ENCODE measurements around the gene MGLL. TPM values are rescaled to one million over a fixed set of nuclear protein-coding genes. Genes with fewer than 3 reads are reported as not detected.

MGLL gene
- total RNA-seq, 5 donors from 2014 or later (not counting 1 experiment from before 2014, with no cell fraction given) = 0.78 to 3.7 (median 1.8) TPM

DNA sequence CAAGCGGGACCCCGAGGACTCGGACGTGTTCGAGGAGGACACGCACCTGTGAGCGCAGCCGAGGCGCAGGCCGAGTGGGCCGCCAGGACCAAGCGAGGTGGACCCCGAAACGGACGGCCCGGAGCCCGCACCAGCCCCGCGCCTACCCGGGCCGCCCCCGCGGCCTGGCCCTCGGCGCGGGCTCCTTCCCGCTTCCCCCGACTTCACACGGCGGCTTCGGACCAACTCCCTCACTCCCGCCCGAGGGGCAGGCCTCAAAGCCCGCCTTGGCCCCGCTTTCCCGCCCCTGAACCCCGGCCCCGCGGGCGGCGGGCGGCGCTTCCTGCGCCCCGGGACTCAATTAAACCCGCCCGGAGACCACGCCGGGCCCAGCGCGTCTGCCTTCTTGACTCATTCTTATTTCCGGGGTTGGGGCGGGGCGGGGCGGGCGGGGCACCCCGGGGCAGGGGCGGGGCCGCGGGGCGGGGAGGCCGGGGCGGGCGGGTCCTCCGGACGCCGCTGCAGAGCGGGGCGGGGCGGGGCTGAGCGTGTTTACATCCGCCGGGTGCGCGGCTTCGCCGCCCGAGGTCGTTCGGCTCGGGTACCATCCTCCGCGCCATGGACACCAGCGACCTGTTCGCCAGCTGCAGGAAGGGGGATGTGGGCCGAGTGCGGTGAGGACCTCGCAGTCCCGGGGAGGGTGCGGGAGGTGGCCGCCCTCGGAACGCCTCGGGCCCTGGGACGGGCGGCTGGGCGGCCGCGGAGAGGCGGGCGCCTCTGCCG lies 149.7 kb downstream of the MGLL start, which contains the start of gene ABTB1:
Gene ABTB1 (plus strand): TSS at position 524 of the 762 bp plus-strand sequence. CDS start 74 bp downstream, at position 598.
- ChIA-PET POLR2A (no interaction called here), CTCF (interaction anchor here in 1 of 2 donors (0.6 kb wide), 1 partner anchor 126 kb away, joined by 3 read pairs; no protein-coding TSS in a partner anchor)
- H3K27ac ChIP-seq (ENCODE audit: low read length) = peak within 1 kb of the TSS; percentile 80
- DNase-seq = peak; percentile 72 to 91 (median 85)
- H3K9me3 ChIP-seq = no peaks in the 10 kb centered on the region
- no peaks in the 10 kb centered on the region for H3K27me3 Mint-ChIP-seq
- H3K27me3 ChIP-seq (replicated peaks in 1 of 2; ENCODE audit: control insufficient read depth in 2 of 2, extremely low read depth in 1 of 2, insufficient read depth in 2 of 2, low read length in 1 of 2) = no peaks in the 10 kb centered on the region
- H3K36me3 Mint-ChIP-seq = peaks cover 9% of the 10 kb centered on the region
- peak within 1 kb of the TSS; percentile 92 to 95 for H3K27ac Mint-ChIP-seq
- peaks cover 5 to 40% of the 10 kb centered on the region in 2 experiments for H3K4me1 ChIP-seq (ENCODE audit: control insufficient read depth in 1 of 2, extremely low read depth in 1 of 2, insufficient read depth in 2 of 2, low read length in 2 of 2)
- peak within 1 kb of the TSS; percentile 87 to 92 (median 91) for H3K4me3 Mint-ChIP-seq
- H3K4me1 Mint-ChIP-seq = peaks cover 36 to 45% (median 38%) of the 10 kb centered on the region in 3 donors
- H3K4me3 ChIP-seq (ENCODE audit: control insufficient read depth in 1 of 2, extremely low read depth in 1 of 2, low read length in 1 of 2) = peak within 1 kb of the TSS; percentile 52 to 72
- H3K36me3 ChIP-seq (ENCODE audit: control insufficient read depth in 2 of 2, extremely low read depth in 1 of 2, insufficient read depth in 1 of 2, low read length in 1 of 2) = peaks cover 13 to 19% of the 10 kb centered on the region in 2 donors
- H3K9me3 Mint-ChIP-seq = no peaks in the 10 kb centered on the region
- WGBS (ENCODE audit: insufficient coverage) = under 1% methylated on average over 102 of the region's 102 CpGs
- ATAC-seq (replicated peaks in 1 of 4) = peak; percentile 86 to 87 (median 87)

DNA sequence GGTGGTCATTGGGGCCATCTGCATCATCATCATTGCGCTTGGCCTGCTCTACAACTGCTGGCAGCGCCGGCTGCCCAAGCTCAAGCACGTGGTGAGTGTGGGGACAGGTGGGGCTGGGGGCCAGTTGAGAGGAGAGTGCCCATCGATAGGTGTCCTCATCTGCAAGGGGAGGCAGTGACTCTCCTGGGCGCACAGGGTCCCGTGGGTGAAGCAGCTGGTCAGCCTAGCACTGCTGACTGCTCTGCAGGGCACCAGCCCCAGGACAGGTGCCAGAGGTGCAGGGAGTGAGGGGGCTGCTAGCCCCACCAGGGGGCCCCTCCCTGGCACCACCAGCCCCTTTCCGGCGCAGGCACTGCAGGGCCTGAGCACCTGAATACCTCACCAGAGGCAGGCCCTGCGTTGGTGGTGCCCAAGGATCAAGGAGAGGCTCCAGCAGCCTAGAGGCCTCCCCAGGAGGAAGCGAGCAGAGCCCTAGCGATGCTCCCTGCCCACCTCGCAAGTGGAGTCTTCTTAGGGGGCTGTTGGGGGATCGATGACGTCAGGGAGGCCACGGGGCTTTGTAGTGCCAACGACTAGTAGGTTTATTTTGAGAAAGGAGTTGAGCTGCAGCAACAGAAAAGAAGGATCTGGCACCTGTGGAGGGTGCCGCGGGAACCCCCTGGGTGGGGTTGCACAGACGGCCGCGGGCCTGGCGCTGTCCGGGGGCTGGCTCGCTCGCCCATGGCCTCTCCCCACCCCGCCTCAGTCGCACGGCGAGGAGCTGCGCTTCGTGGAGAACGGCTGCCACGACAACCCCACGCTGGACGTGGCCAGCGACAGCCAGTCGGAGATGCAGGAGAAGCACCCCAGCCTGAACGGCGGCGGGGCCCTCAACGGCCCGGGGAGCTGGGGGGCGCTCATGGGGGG lies 150.5 kb downstream of the MGLL start:
- Mint-ChIP-seq H3K4me3 (peak overlapping the region; percentile 85 to 92 (median 91)), H3K27me3 (no peaks in the 10 kb centered on the region), H3K9me3 (no peaks in the 10 kb centered on the region), H3K27ac (peak overlapping the region; percentile 92 to 95), H3K4me1 (peaks cover 34 to 45% (median 37%) of the 10 kb centered on the region in 3 donors), H3K36me3 (peaks cover 9% of the 10 kb centered on the region)
- ChIA-PET POLR2A (interaction anchor here in 1 of 2 donors (0.6 kb wide), 2 partner anchors 483 to 1728 kb away, joined by 3 to 6 read pairs; no protein-coding TSS in a partner anchor), CTCF (interaction anchor here in 1 of 2 donors (0.6 kb wide), 1 partner anchor 125 kb away, joined by 3 read pairs; no protein-coding TSS in a partner anchor)
- DNase-seq (peak in 32 of 35 experiments; percentile 19 to 66 (median 43)), ATAC-seq (replicated peaks in 1 of 4) (peak; percentile 10 to 13 (median 10))
- H3K4me3 ChIP-seq (ENCODE audit: control insufficient read depth in 1 of 2, extremely low read depth in 1 of 2, low read length in 1 of 2) = peak overlapping the region; percentile 26 to 69
- 17% methylated on average over 41 of the region's 44 CpGs for WGBS (ENCODE audit: insufficient coverage)
- H3K27ac ChIP-seq (ENCODE audit: low read length) = peak overlapping the region; percentile 80
- no peaks in the 10 kb centered on the region for H3K9me3 ChIP-seq
- H3K4me1 ChIP-seq (ENCODE audit: control insufficient read depth in 1 of 2, extremely low read depth in 1 of 2, insufficient read depth in 2 of 2, low read length in 2 of 2) = peaks cover 5 to 40% of the 10 kb centered on the region in 2 experiments
- H3K36me3 ChIP-seq (ENCODE audit: control insufficient read depth in 2 of 2, extremely low read depth in 1 of 2, insufficient read depth in 1 of 2, low read length in 1 of 2) = peaks cover 7 to 13% of the 10 kb centered on the region in 2 donors
- H3K27me3 ChIP-seq (replicated peaks in 1 of 2; ENCODE audit: control insufficient read depth in 2 of 2, extremely low read depth in 1 of 2, insufficient read depth in 2 of 2, low read length in 1 of 2) = no peaks in the 10 kb centered on the region

DNA sequence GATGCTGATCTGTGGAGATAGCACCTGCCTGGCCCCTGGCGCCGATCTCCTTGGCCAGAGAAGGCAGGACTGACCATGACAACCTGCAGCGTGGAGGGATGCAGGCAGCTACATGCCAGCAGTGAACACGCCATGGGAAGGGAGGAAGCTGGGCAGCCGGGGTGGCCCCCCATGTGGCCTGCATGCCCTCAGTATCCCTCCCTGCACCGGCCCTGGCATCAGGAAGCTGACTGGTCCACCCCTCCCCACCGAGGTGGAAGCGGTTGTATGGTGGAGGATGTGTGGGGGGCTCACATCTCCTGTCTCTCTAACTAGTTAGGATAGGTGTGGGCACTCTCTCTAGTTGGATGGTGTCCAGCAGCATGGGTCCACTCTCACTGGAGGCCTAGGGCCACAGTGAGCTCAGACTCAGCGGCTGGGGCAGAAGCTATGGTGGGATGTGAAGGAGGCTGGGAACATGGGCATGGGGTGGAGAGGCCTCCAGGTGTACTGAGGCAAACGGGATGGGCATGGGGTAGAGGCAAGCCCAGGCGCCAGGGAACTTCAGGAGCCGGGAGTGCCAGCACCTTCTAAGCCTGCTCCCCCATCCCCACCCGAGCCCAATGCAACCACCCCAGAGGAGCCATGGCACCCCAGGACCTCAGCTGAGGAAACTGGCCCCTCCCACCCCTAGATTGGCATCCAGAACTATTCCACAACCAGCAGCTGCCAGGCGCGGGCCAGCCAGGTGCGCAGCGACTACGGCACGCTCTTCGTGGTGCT lies 151.4 kb downstream of the MGLL start:
- DNase-seq (peak in 1 of 35 experiments; percentile 3), ATAC-seq (replicated peaks in 1 of 4) (no peak)
- H3K4me1 ChIP-seq (ENCODE audit: control insufficient read depth in 1 of 2, extremely low read depth in 1 of 2, insufficient read depth in 2 of 2, low read length in 2 of 2) = peaks cover 5 to 40% of the 10 kb centered on the region in 2 experiments
- no peak overlapping the region for H3K4me3 ChIP-seq (ENCODE audit: control insufficient read depth in 1 of 2, extremely low read depth in 1 of 2, low read length in 1 of 2)
- POLR2A ChIA-PET = interaction anchor here in 1 of 2 donors (0.6 kb wide), 1 partner anchor 1729 kb away, joined by 3 read pairs; no protein-coding TSS in a partner anchor
- Mint-ChIP-seq H3K4me1 (peaks cover 29 to 38% (median 33%) of the 10 kb centered on the region in 3 donors), H3K27me3 (no peaks in the 10 kb centered on the region), H3K4me3 (peak overlapping the region; percentile 59 to 92 (median 91)), H3K9me3 (no peaks in the 10 kb centered on the region), H3K36me3 (peaks cover 5% of the 10 kb centered on the region), H3K27ac (peak overlapping the region in 1 of 2 donors; percentile 95)
- H3K27ac ChIP-seq (ENCODE audit: low read length) = no peak overlapping the region
- no peaks in the 10 kb centered on the region for H3K9me3 ChIP-seq
- CTCF ChIA-PET = no interaction called here
- 97% methylated on average over 14 of the region's 20 CpGs for WGBS (ENCODE audit: insufficient coverage)
- peaks cover under 1 to 6% of the 10 kb centered on the region in 2 donors for H3K36me3 ChIP-seq (ENCODE audit: control insufficient read depth in 2 of 2, extremely low read depth in 1 of 2, insufficient read depth in 1 of 2, low read length in 1 of 2)
- no peaks in the 10 kb centered on the region for H3K27me3 ChIP-seq (replicated peaks in 1 of 2; ENCODE audit: control insufficient read depth in 2 of 2, extremely low read depth in 1 of 2, insufficient read depth in 2 of 2, low read length in 1 of 2)

DNA sequence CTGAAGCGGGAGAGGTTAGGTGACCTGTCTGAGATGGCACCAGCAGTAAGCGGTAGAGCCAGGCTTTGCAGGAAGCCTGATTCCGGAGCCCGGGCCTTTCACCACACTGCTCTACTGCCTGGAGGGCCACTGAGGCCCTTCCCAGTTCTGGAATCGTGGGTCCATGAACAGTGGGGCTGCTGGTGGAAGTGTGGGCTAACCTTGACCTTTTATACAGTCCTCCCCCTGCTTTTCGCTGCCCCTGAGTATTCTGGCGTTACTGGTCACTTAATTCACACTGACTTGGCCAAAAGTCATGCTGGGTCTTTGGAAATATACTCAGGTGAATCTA lies 152.1 kb downstream of the MGLL start:
- Mint-ChIP-seq H3K4me3 (peak overlapping the region in 2 of 3 donors; percentile 7 to 91), H3K36me3 (peaks cover 2% of the 10 kb centered on the region), H3K9me3 (no peaks in the 10 kb centered on the region), H3K27ac (no peak overlapping the region), H3K4me1 (peaks cover 24 to 30% (median 26%) of the 10 kb centered on the region in 3 donors), H3K27me3 (no peaks in the 10 kb centered on the region)
- Histone ChIP-seq H3K27me3 (replicated peaks in 1 of 2; ENCODE audit: control insufficient read depth in 2 of 2, extremely low read depth in 1 of 2, insufficient read depth in 2 of 2, low read length in 1 of 2) (no peaks in the 10 kb centered on the region), H3K36me3 (ENCODE audit: control insufficient read depth in 2 of 2, extremely low read depth in 1 of 2, insufficient read depth in 1 of 2, low read length in 1 of 2) (no peaks in the 10 kb centered on the region), H3K4me3 (ENCODE audit: control insufficient read depth in 1 of 2, extremely low read depth in 1 of 2, low read length in 1 of 2) (no peak overlapping the region), H3K4me1 (ENCODE audit: control insufficient read depth in 1 of 2, extremely low read depth in 1 of 2, insufficient read depth in 2 of 2, low read length in 2 of 2) (peaks cover 5 to 34% of the 10 kb centered on the region in 2 experiments), H3K27ac (ENCODE audit: low read length) (no peak overlapping the region), H3K9me3 (no peaks in the 10 kb centered on the region)
- peak in 1 of 35 experiments; percentile 4 for DNase-seq
- ATAC-seq (replicated peaks in 1 of 4) = no peak
- ChIA-PET POLR2A (no interaction called here), CTCF (no interaction called here)
- WGBS (ENCODE audit: insufficient coverage) = 93% methylated on average over 5 of the region's 7 CpGs

DNA sequence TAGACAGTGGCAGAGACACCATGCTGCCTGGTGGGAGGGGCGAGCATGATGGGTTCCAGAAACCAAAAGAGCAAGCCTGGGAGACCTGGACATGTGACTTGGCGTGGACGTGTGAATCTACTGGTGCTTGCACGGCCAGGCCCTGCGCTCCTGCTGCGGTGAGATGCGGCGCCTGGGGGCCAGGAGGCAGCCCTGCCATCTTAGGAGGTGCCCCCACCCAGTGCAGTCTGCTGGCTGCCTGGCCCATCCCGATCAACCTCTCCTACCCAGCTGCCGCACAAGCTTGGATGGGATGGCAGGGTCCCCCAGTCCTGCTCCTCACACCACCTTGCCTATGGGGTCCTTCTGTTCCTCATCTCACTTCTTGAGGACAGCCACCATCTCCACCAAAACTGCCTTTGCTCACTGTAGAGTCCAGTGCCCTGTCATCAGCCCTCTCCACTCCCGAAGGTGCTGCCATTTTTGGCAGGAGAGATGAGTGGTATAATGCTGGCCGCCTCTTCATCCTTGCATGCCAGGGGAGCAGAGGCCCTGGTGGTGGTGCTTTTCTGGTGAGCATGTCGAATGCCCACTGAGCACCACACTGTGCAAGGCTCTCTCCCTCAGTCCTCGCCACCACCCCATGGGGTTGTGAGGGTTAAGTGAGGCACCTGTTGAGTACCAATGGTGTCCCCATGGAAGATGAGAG lies 152.6 kb downstream of the MGLL start:
- 97% methylated on average over 11 of the region's 14 CpGs for WGBS (ENCODE audit: insufficient coverage)
- no peaks in the 10 kb centered on the region for H3K27me3 ChIP-seq (replicated peaks in 1 of 2; ENCODE audit: control insufficient read depth in 2 of 2, extremely low read depth in 1 of 2, insufficient read depth in 2 of 2, low read length in 1 of 2)
- no peak overlapping the region for H3K4me3 ChIP-seq (ENCODE audit: control insufficient read depth in 1 of 2, extremely low read depth in 1 of 2, low read length in 1 of 2)
- ATAC-seq (replicated peaks in 1 of 4) = no peak
- H3K9me3 Mint-ChIP-seq = no peaks in the 10 kb centered on the region
- ChIA-PET CTCF (no interaction called here), POLR2A (no interaction called here)
- DNase-seq = peak in 1 of 35 experiments; percentile 2
- no peak overlapping the region for H3K4me3 Mint-ChIP-seq
- H3K4me1 ChIP-seq (ENCODE audit: control insufficient read depth in 1 of 2, extremely low read depth in 1 of 2, insufficient read depth in 2 of 2, low read length in 2 of 2) = peaks cover 5 to 30% of the 10 kb centered on the region in 2 experiments
- no peaks in the 10 kb centered on the region for H3K36me3 Mint-ChIP-seq
- H3K27ac ChIP-seq (ENCODE audit: low read length) = no peak overlapping the region
- no peaks in the 10 kb centered on the region for H3K36me3 ChIP-seq (ENCODE audit: control insufficient read depth in 2 of 2, extremely low read depth in 1 of 2, insufficient read depth in 1 of 2, low read length in 1 of 2)
- H3K27me3 Mint-ChIP-seq = no peaks in the 10 kb centered on the region
- peaks cover 19 to 25% (median 21%) of the 10 kb centered on the region in 3 donors for H3K4me1 Mint-ChIP-seq
- H3K27ac Mint-ChIP-seq = no peak overlapping the region
- H3K9me3 ChIP-seq = no peaks in the 10 kb centered on the region
